ENCODE results near the gene ADAMTS2.

ADAMTS2 gene

GRCh38 chr5:179246227-179246626 lies 99.0 kb downstream of the ADAMTS2 start:
- Histone ChIP-seq H3K4me3 (ENCODE audit: control insufficient read depth in 1 of 7, extremely low read depth in 1 of 7, insufficient read depth in 4 of 7, low read depth in 2 of 7, low read length in 6 of 7) (no peak overlapping the region), H3K9me3 (ENCODE audit: control extremely low read depth in 1 of 5, control insufficient read depth in 4 of 5, insufficient read depth in 2 of 5, low read depth in 1 of 5, low read length in 4 of 5) (peaks cover 0 to 13% (median 4%) of the 10 kb centered on the region in 5 experiments), H3K36me3 (ENCODE audit: control insufficient read depth in 4 of 4, insufficient read depth in 4 of 4, low read length in 3 of 4) (no peaks in the 10 kb centered on the region), H3K4me1 (ENCODE audit: control extremely low read depth in 1 of 4, control insufficient read depth in 4 of 4, insufficient read depth in 4 of 4, low read length in 3 of 4) (no peaks in the 10 kb centered on the region), H3K27ac (ENCODE audit: insufficient read depth in 1 of 2, low read depth in 1 of 2, low read length in 2 of 2, poor library complexity in 1 of 2, severe bottlenecking in 2 of 2) (no peak overlapping the region), H3K27me3 (replicated peaks in 2 of 5; ENCODE audit: control insufficient read depth in 4 of 5, insufficient read depth in 5 of 5, low read length in 4 of 5) (peaks cover 0 to 11% (median 0%) of the 10 kb centered on the region in 5 experiments)
- WGBS (ENCODE audit: insufficient coverage) = 100% methylated on average over 2 of the region's 2 CpGs
- no peak for DNase-seq
- CTCF ChIA-PET = no interaction called here
- POLR2A ChIA-PET = no interaction called here

- WGBS (ENCODE audit: insufficient coverage) = 90% methylated on average over 2 of the region's 4 CpGs
- no peak for DNase-seq
- ChIA-PET POLR2A (no interaction called here), CTCF (no interaction called here)
- Histone ChIP-seq H3K9me3 (ENCODE audit: control extremely low read depth in 1 of 5, control insufficient read depth in 4 of 5, insufficient read depth in 2 of 5, low read depth in 1 of 5, low read length in 4 of 5) (peaks cover 0 to 13% (median 4%) of the 10 kb centered on the region in 5 experiments), H3K27ac (ENCODE audit: insufficient read depth in 1 of 2, low read depth in 1 of 2, low read length in 2 of 2, poor library complexity in 1 of 2, severe bottlenecking in 2 of 2) (no peak overlapping the region), H3K27me3 (replicated peaks in 2 of 5; ENCODE audit: control insufficient read depth in 4 of 5, insufficient read depth in 5 of 5, low read length in 4 of 5) (peaks cover 0 to 8% (median 0%) of the 10 kb centered on the region in 5 experiments), H3K4me1 (ENCODE audit: control extremely low read depth in 1 of 4, control insufficient read depth in 4 of 4, insufficient read depth in 4 of 4, low read length in 3 of 4) (no peaks in the 10 kb centered on the region), H3K36me3 (ENCODE audit: control insufficient read depth in 4 of 4, insufficient read depth in 4 of 4, low read length in 3 of 4) (no peaks in the 10 kb centered on the region), H3K4me3 (ENCODE audit: control insufficient read depth in 1 of 7, extremely low read depth in 1 of 7, insufficient read depth in 4 of 7, low read depth in 2 of 7, low read length in 6 of 7) (no peak overlapping the region)
Measured at GRCh38 chr5:179245031-179245430, 100.2 kb downstream of the ADAMTS2 start.

- peaks cover 0 to 7% (median 0%) of the 10 kb centered on the region in 5 experiments for H3K27me3 ChIP-seq (replicated peaks in 2 of 5; ENCODE audit: control insufficient read depth in 4 of 5, insufficient read depth in 5 of 5, low read length in 4 of 5)
- H3K4me3 ChIP-seq (ENCODE audit: control insufficient read depth in 1 of 7, extremely low read depth in 1 of 7, insufficient read depth in 4 of 7, low read depth in 2 of 7, low read length in 6 of 7) = no peak overlapping the region
- CTCF ChIA-PET = no interaction called here
- H3K4me1 ChIP-seq (ENCODE audit: control extremely low read depth in 1 of 4, control insufficient read depth in 4 of 4, insufficient read depth in 4 of 4, low read length in 3 of 4) = no peaks in the 10 kb centered on the region
- WGBS (ENCODE audit: insufficient coverage) = 80% methylated on average over 5 of the region's 5 CpGs
- no peak overlapping the region for H3K27ac ChIP-seq (ENCODE audit: insufficient read depth in 1 of 2, low read depth in 1 of 2, low read length in 2 of 2, poor library complexity in 1 of 2, severe bottlenecking in 2 of 2)
- POLR2A ChIA-PET = no interaction called here
- H3K9me3 ChIP-seq (ENCODE audit: control extremely low read depth in 1 of 5, control insufficient read depth in 4 of 5, insufficient read depth in 2 of 5, low read depth in 1 of 5, low read length in 4 of 5) = peaks cover 0 to 13% (median 4%) of the 10 kb centered on the region in 5 experiments
- no peak for DNase-seq
- no peaks in the 10 kb centered on the region for H3K36me3 ChIP-seq (ENCODE audit: control insufficient read depth in 4 of 4, insufficient read depth in 4 of 4, low read length in 3 of 4)
Measured at GRCh38 chr5:179244044-179244443, 101.2 kb downstream of the ADAMTS2 start.

- no peak for DNase-seq
- H3K27ac ChIP-seq (ENCODE audit: insufficient read depth in 1 of 2, low read depth in 1 of 2, low read length in 2 of 2, poor library complexity in 1 of 2, severe bottlenecking in 2 of 2) = no peak overlapping the region
- CTCF ChIA-PET = no interaction called here
Measured at GRCh38 chr5:179243333-179243732, 101.9 kb downstream of the ADAMTS2 start.

GRCh38 chr5:179242676-179243075 lies 102.6 kb downstream of the ADAMTS2 start:
- CTCF ChIA-PET = no interaction called here

More at GRCh38 chr5:179243333-179243732, 101.9 kb downstream of the ADAMTS2 start:
- peaks cover 0 to 13% (median 4%) of the 10 kb centered on the region in 5 experiments for H3K9me3 ChIP-seq (ENCODE audit: control extremely low read depth in 1 of 5, control insufficient read depth in 4 of 5, insufficient read depth in 2 of 5, low read depth in 1 of 5, low read length in 4 of 5)
- WGBS (ENCODE audit: insufficient coverage) = no CpG with 5 or more reads among the region's 3 CpGs
- H3K4me3 ChIP-seq (ENCODE audit: control insufficient read depth in 1 of 7, extremely low read depth in 1 of 7, insufficient read depth in 4 of 7, low read depth in 2 of 7, low read length in 6 of 7) = no peak overlapping the region
- POLR2A ChIA-PET = no interaction called here
- no peaks in the 10 kb centered on the region for H3K4me1 ChIP-seq (ENCODE audit: control extremely low read depth in 1 of 4, control insufficient read depth in 4 of 4, insufficient read depth in 4 of 4, low read length in 3 of 4)
- H3K27me3 ChIP-seq (replicated peaks in 2 of 5; ENCODE audit: control insufficient read depth in 4 of 5, insufficient read depth in 5 of 5, low read length in 4 of 5) = peaks cover 0 to 7% (median 0%) of the 10 kb centered on the region in 5 experiments
- H3K36me3 ChIP-seq (ENCODE audit: control insufficient read depth in 4 of 4, insufficient read depth in 4 of 4, low read length in 3 of 4) = no peaks in the 10 kb centered on the region

GRCh38 chr5:179241764-179242370 lies 103.4 kb downstream of the ADAMTS2 start:
- POLR2A ChIA-PET = no interaction called here

More at GRCh38 chr5:179242676-179243075, 102.6 kb downstream of the ADAMTS2 start:
- Histone ChIP-seq H3K27me3 (replicated peaks in 2 of 5; ENCODE audit: control insufficient read depth in 4 of 5, insufficient read depth in 5 of 5, low read length in 4 of 5) (peaks cover 0 to 5% (median 0%) of the 10 kb centered on the region in 5 experiments), H3K36me3 (ENCODE audit: control insufficient read depth in 4 of 4, insufficient read depth in 4 of 4, low read length in 3 of 4) (no peaks in the 10 kb centered on the region), H3K4me3 (ENCODE audit: control insufficient read depth in 1 of 7, extremely low read depth in 1 of 7, insufficient read depth in 4 of 7, low read depth in 2 of 7, low read length in 6 of 7) (no peak overlapping the region), H3K9me3 (ENCODE audit: control extremely low read depth in 1 of 5, control insufficient read depth in 4 of 5, insufficient read depth in 2 of 5, low read depth in 1 of 5, low read length in 4 of 5) (peaks cover 0 to 15% (median 10%) of the 10 kb centered on the region in 5 experiments), H3K27ac (ENCODE audit: insufficient read depth in 1 of 2, low read depth in 1 of 2, low read length in 2 of 2, poor library complexity in 1 of 2, severe bottlenecking in 2 of 2) (no peak overlapping the region), H3K4me1 (ENCODE audit: control extremely low read depth in 1 of 4, control insufficient read depth in 4 of 4, insufficient read depth in 4 of 4, low read length in 3 of 4) (no peaks in the 10 kb centered on the region)
- WGBS (ENCODE audit: insufficient coverage) = 51% methylated on average over 2 of the region's 6 CpGs
- POLR2A ChIA-PET = no interaction called here
- DNase-seq = no peak

GRCh38 chr5:179241175-179241574 lies 104.1 kb downstream of the ADAMTS2 start:
- peaks cover 0 to 5% (median 0%) of the 10 kb centered on the region in 5 experiments for H3K27me3 ChIP-seq (replicated peaks in 2 of 5; ENCODE audit: control insufficient read depth in 4 of 5, insufficient read depth in 5 of 5, low read length in 4 of 5)
- ChIA-PET CTCF (no interaction called here), POLR2A (no interaction called here)
- peaks cover 0 to 16% (median 11%) of the 10 kb centered on the region in 5 experiments for H3K9me3 ChIP-seq (ENCODE audit: control extremely low read depth in 1 of 5, control insufficient read depth in 4 of 5, insufficient read depth in 2 of 5, low read depth in 1 of 5, low read length in 4 of 5)
- H3K4me3 ChIP-seq (ENCODE audit: control insufficient read depth in 1 of 7, extremely low read depth in 1 of 7, insufficient read depth in 4 of 7, low read depth in 2 of 7, low read length in 6 of 7) = no peak overlapping the region
- no peak overlapping the region for H3K27ac ChIP-seq (ENCODE audit: insufficient read depth in 1 of 2, low read depth in 1 of 2, low read length in 2 of 2, poor library complexity in 1 of 2, severe bottlenecking in 2 of 2)
- WGBS (ENCODE audit: insufficient coverage) = 81% methylated on average over 15 of the region's 15 CpGs
- H3K4me1 ChIP-seq (ENCODE audit: control extremely low read depth in 1 of 4, control insufficient read depth in 4 of 4, insufficient read depth in 4 of 4, low read length in 3 of 4) = no peaks in the 10 kb centered on the region
- no peaks in the 10 kb centered on the region for H3K36me3 ChIP-seq (ENCODE audit: control insufficient read depth in 4 of 4, insufficient read depth in 4 of 4, low read length in 3 of 4)
- DNase-seq = no peak

More at GRCh38 chr5:179241764-179242370, 103.4 kb downstream of the ADAMTS2 start:
- 85% methylated on average over 2 of the region's 11 CpGs for WGBS (ENCODE audit: insufficient coverage)
- Histone ChIP-seq H3K4me3 (ENCODE audit: control insufficient read depth in 1 of 7, extremely low read depth in 1 of 7, insufficient read depth in 4 of 7, low read depth in 2 of 7, low read length in 6 of 7) (no peak overlapping the region), H3K4me1 (ENCODE audit: control extremely low read depth in 1 of 4, control insufficient read depth in 4 of 4, insufficient read depth in 4 of 4, low read length in 3 of 4) (no peaks in the 10 kb centered on the region), H3K27ac (ENCODE audit: insufficient read depth in 1 of 2, low read depth in 1 of 2, low read length in 2 of 2, poor library complexity in 1 of 2, severe bottlenecking in 2 of 2) (no peak overlapping the region), H3K9me3 (ENCODE audit: control extremely low read depth in 1 of 5, control insufficient read depth in 4 of 5, insufficient read depth in 2 of 5, low read depth in 1 of 5, low read length in 4 of 5) (peaks cover 1 to 19% (median 12%) of the 10 kb centered on the region in 5 experiments), H3K36me3 (ENCODE audit: control insufficient read depth in 4 of 4, insufficient read depth in 4 of 4, low read length in 3 of 4) (no peaks in the 10 kb centered on the region), H3K27me3 (replicated peaks in 2 of 5; ENCODE audit: control insufficient read depth in 4 of 5, insufficient read depth in 5 of 5, low read length in 4 of 5) (peaks cover 0 to 5% (median 0%) of the 10 kb centered on the region in 5 experiments)
- no peak for DNase-seq
- CTCF ChIA-PET = no interaction called here

All from common myeloid progenitor, CD34-positive (primary cell).